Measurements from ENCODE around the gene NXNL2.

Gene NXNL2

GRCh38 chr9:88589656-88590055 is 54.7 kb downstream of the NXNL2 start:
- no peak for DNase-seq
- TF ChIP-seq CTCF (IDR thresholded peaks at IDR 0.05), result no peak
- intact Hi-C loops (cut with DNase I; ENCODE audit: low total_unique reads), result loop anchor here (10.0 kb wide), 1 partner anchor 65 kb away; no protein-coding TSS in a partner anchor

GRCh38 chr9:88590558-88591146 is 55.7 kb downstream of the NXNL2 start:
- Histone ChIP-seq H3K27me3 (no peaks in the 10 kb centered on the region), H3K36me3 (no peaks in the 10 kb centered on the region), H3K4me3 (no peak overlapping the region), H3K4me1 (peaks cover 0 to 7% (median 3%) of the 10 kb centered on the region in 4 donors), H3K27ac (no peak overlapping the region), H3K9me3 (no peaks in the 10 kb centered on the region)
- no peak for TF ChIP-seq CTCF (IDR thresholded peaks at IDR 0.05)
- DNase-seq, result no peak
- intact Hi-C loops (cut with DNase I; ENCODE audit: low total_unique reads), result loop anchor here (10.0 kb wide), 1 partner anchor 64 kb away; no protein-coding TSS in a partner anchor

More at GRCh38 chr9:88589656-88590055, 54.7 kb downstream of the NXNL2 start:
- Histone ChIP-seq H3K36me3 (no peaks in the 10 kb centered on the region), H3K27me3 (no peaks in the 10 kb centered on the region), H3K4me1 (peaks cover 0 to 8% (median 3%) of the 10 kb centered on the region in 4 donors), H3K4me3 (no peak overlapping the region), H3K9me3 (no peaks in the 10 kb centered on the region), H3K27ac (no peak overlapping the region)

GRCh38 chr9:88593537-88594185 is 58.7 kb downstream of the NXNL2 start:
- Histone ChIP-seq H3K4me3 (no peak overlapping the region), H3K4me1 (peaks cover 0 to 8% (median 0%) of the 10 kb centered on the region in 4 donors), H3K36me3 (no peaks in the 10 kb centered on the region), H3K27ac (no peak overlapping the region), H3K9me3 (no peaks in the 10 kb centered on the region), H3K27me3 (no peaks in the 10 kb centered on the region)
- DNase-seq, result peak in 1 of 2 donors; percentile 54
- intact Hi-C loops (cut with DNase I; ENCODE audit: low total_unique reads), result loop anchor here (2.0 to 10.0 kb wide), 2 partner anchors 61 to 407 kb away; no protein-coding TSS in a partner anchor
- TF ChIP-seq CTCF (IDR thresholded peaks at IDR 0.05), result peak; percentile 58 to 87

Measured in tibial artery (tissue), 4 donors.